Endometrium (tissue), 2 donors: Measurements from ENCODE around the gene DIP2A.

Source experiments
- FAIRE-seq: peaks from 2 replicates; lab custom pipeline; 2012; peaks lifted over from hg19 to GRCh38; lab: Jason Lieb, UNC
- donor health status: control.
- donor health status: control.

DIP2A gene

GRCh38 chr21:46537026-46537425 is 78.3 kb downstream of the DIP2A start:
- no peak for FAIRE-seq

- no peak for FAIRE-seq
Observed at GRCh38 chr21:46538262-46538661, 79.6 kb downstream of the DIP2A start.

GRCh38 chr21:46538851-46539666 is 80.4 kb downstream of the DIP2A start:
- no peak for FAIRE-seq

- FAIRE-seq, result no peak
Observed at GRCh38 chr21:46540087-46540710, 81.5 kb downstream of the DIP2A start.

DNA sequence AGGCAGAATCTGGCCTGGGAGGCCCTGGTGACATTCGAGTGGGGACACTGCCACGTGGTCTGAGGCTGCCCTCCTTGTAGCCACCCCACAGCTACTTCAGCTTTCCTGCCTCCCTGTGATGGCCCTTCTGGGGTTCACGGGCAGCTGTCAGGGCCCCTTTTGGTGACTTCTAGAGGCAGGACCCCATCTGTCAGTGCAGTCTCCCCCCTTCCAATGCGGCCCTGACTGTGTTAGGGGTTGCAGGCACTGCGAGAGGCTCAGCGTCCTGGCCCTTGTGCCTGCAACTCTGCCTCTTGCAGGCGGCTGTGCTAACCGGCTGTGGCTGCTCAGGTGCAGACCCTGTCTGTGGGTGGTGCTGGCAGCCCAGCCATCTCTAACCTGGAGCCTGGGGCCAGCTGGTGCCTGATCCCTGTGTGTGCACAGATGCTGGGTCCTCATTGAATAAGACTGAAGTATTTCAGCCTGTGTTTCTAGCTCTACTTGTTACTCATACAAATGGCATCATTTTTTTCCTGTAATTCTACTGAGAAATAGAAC is 84.0 kb downstream of the DIP2A start:
- no peak for FAIRE-seq

DNA sequence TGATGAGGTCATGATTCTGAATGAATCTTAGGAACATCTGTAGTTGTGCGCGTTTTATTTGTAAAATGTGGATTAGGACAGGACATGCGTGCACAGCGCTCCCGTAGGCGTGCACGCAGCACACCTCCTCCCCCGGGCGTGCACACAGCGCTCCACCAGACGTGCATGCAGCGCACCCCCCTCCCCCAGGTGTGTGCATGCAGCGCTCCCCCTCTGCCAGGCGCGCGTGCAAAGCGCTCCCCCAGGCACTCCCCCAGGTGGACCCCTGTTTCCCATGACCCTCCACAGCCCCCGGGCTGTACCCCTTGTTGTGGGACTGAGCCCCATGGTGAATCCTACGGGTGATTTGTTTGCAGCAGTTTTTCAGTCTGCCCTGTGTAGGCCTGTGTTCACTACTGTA is 84.6 kb downstream of the DIP2A start:
- FAIRE-seq, result no peak

DNA sequence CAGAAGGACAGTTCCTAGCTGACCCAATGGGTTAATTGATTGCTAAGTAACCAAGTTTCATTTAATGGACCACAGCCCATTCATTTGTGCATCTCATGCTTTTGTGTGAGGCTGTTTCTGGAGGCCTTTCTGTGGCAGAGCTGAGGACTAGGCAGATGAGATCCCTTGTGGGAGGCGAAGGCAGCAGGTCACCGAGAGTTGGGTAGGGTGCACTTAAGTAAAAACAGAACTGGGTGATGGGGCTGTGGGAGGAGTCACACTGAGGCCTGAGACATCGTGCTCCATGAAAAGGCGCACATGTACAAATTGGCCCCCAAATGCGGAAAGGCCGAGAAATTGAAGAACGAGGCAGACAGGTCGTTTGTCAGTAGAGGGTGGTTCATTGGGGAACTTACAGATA is 85.3 kb downstream of the DIP2A start:
- FAIRE-seq, result no peak

- no peak for FAIRE-seq
Observed at GRCh38 chr21:46544824-46545223, 86.1 kb downstream of the DIP2A start.

DNA sequence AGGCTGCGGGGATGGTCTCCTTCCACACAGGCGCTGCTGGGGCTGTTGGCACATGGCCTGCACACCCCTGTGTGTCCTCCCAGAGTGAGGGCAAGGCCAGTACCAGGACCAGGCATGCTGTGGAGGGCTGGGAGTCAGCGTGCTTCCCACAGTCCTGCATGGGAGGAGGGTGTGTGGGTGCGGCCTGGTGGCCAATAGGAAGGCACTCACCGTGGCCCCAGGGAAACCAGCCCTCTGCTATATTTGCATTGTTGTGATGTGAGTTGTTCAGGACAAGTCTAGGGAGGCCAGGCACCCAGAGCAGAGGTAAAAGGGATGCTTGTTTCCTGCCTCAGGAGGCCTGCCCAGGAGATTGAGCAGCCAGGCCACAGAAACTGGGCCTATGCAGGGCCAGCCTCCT is 86.7 kb downstream of the DIP2A start:
- no peak for FAIRE-seq

DNA sequence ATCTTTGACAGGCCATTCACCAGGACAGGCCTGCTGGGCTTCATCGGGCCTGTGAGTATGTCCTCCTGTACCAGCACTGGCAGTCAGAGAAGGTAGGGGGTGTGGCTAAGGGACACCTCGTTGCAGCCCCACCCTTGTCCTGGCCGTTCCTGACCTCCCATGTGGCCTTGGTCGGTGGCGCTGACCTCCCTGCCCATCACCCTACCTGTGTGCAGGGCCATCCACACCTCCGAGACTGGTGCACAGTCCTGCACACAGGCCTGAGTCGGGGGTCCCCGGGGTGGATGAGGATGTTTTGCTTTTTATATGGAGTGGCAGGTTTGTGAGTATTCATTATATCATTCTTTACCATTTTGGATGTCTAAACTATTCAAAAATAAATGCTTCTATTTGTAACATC is 87.2 kb downstream of the DIP2A start:
- FAIRE-seq, result no peak

GRCh38 chr21:46546799-46547198 is 88.1 kb downstream of the DIP2A start:
- FAIRE-seq, result no peak

- no peak for FAIRE-seq
Observed at GRCh38 chr21:46549650-46550049, 91.0 kb downstream of the DIP2A start.

- no peak for FAIRE-seq
Observed at GRCh38 chr21:46550116-46550941, 91.6 kb downstream of the DIP2A start.

- no peak for FAIRE-seq
Observed at GRCh38 chr21:46551636-46552241, 93.0 kb downstream of the DIP2A start.

DNA sequence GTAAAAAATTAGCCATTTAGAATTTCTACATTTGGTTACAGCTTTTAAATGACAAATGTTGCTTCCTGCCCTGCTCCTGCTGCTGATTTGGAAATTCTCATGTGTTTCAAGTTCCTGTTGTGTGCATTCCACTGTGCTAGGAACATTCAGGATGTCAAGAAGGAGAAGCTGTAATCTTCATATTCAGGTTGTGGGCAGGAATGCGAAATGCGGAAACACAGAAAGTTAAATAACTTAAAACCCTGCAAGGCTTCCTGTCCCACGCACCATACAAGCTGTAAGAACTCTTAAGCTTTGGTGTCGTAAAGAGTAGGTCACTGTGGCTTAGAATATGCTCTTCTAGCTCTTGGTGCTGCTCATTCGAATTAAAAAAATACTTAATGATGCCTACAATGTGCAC is 93.6 kb downstream of the DIP2A start:
- FAIRE-seq, result no peak

DNA sequence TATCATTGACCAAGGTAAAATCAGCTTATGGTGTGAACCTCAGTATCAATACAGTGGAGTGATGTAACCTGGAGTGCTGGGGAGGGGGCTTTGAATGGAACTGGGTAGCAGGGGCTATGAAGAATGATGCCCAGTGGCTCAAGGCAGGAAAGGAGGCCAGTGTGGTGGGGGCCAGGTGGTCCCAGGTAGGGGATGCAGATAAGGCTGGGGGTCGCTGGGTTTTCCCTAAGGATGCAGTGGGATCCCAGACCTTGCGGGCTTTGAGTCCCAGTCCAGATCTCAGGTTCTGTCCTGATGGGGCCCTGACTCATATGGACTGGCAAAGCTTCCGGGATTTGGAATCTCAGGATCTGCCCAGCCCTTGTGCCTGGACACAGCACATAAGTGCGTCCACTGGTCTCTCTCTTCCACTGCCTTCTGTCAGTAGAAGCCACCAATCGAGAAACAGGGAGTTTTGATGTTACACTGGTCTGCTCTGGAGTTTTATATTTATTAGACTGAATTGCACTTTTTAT is 94.2 kb downstream of the DIP2A start:
- no peak for FAIRE-seq

DNA sequence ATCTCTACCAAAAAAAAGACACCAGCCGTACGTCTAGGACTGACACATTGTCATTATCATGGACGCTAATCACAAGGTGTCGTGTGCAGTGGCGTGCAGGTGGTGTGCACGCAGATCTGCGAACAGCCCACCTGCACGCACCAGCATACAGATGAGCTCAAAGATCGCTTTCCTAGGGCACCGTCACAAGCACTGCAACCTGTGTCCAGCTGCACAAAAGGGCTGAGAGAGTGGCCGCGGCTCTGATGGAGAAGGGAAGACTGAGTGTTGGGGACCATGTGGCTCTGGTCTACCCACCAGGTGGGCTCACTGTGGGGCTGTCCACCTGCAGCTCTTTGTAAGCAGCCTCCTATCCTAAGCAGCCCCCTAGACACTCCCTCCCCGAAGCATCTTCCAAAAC is 95.3 kb downstream of the DIP2A start:
- no peak for FAIRE-seq

GRCh38 chr21:46554431-46555224 is 95.9 kb downstream of the DIP2A start:
- FAIRE-seq, result no peak

- FAIRE-seq, result no peak
Observed at GRCh38 chr21:46555225-46555617, 96.5 kb downstream of the DIP2A start.

- no peak for FAIRE-seq
Observed at GRCh38 chr21:46555678-46556077, 97.0 kb downstream of the DIP2A start.

DNA sequence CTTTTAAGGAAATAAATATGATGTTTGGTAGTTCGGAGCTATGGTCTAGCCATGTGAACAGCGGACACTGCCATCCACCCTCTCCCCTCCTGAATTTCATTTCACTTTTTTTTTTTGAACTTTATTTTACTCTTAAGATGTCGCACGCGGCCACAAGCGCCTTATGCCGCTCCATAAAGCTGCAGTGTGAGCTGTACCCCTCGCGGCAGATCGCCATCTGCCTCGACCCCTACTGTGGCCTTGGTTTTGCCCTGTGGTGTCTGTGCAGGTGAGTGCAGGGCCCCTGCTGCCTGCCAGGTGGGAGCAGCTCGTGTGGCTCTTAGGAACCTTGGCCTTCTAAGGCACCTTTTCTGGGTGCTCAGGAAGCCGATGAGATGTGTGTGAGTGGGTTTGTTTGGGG is 98.1 kb downstream of the DIP2A start:
- FAIRE-seq, result no peak
